ENCODE results near the gene EBP. TPM values are rescaled to one million over a fixed set of nuclear protein-coding genes. Genes with fewer than 3 reads are reported as not detected.

EBP gene
- total RNA-seq, 1 donor from 2014 or later, result 93.7 TPM

GRCh38 chrX:48491809-48492208 lies 29.8 kb upstream of the EBP start:
- DNase-seq (ENCODE audit: low read depth), result no peak
- no peak for TF ChIP-seq CTCF (conservative IDR thresholded peaks at IDR 0.05; ENCODE audit: low read depth, low read length)
- H3K4me3 ChIP-seq (ENCODE audit: low read depth, low read length), result no peak overlapping the region

GRCh38 chrX:48492293-48492910 lies 29.2 kb upstream of the EBP start:
- H3K4me3 ChIP-seq (ENCODE audit: low read depth, low read length), result no peak overlapping the region
- no peak for TF ChIP-seq CTCF (conservative IDR thresholded peaks at IDR 0.05; ENCODE audit: low read depth, low read length)
- no peak for DNase-seq (ENCODE audit: low read depth)

- TF ChIP-seq CTCF (conservative IDR thresholded peaks at IDR 0.05; ENCODE audit: low read depth, low read length), result peak; percentile 45
- no peak for DNase-seq (ENCODE audit: low read depth)
- no peak overlapping the region for H3K4me3 ChIP-seq (ENCODE audit: low read depth, low read length)
Measured at GRCh38 chrX:48493890-48494364, 27.7 kb upstream of the EBP start.

- H3K4me3 ChIP-seq (ENCODE audit: low read depth, low read length), result no peak overlapping the region
- no peak for TF ChIP-seq CTCF (conservative IDR thresholded peaks at IDR 0.05; ENCODE audit: low read depth, low read length)
- no peak for DNase-seq (ENCODE audit: low read depth)
Measured at GRCh38 chrX:48496660-48497059, 24.9 kb upstream of the EBP start.

GRCh38 chrX:48497871-48498270 lies 23.7 kb upstream of the EBP start:
- no peak for TF ChIP-seq CTCF (conservative IDR thresholded peaks at IDR 0.05; ENCODE audit: low read depth, low read length)
- H3K4me3 ChIP-seq (ENCODE audit: low read depth, low read length), result no peak overlapping the region
- DNase-seq (ENCODE audit: low read depth), result no peak

- H3K4me3 ChIP-seq (ENCODE audit: low read depth, low read length), result no peak overlapping the region
- DNase-seq (ENCODE audit: low read depth), result peak; percentile 63
- no peak for TF ChIP-seq CTCF (conservative IDR thresholded peaks at IDR 0.05; ENCODE audit: low read depth, low read length)
Measured at GRCh38 chrX:48498374-48498809, 23.2 kb upstream of the EBP start.

GRCh38 chrX:48504261-48504660 lies 17.3 kb upstream of the EBP start:
- no peak for TF ChIP-seq CTCF (conservative IDR thresholded peaks at IDR 0.05; ENCODE audit: low read depth, low read length)
- H3K4me3 ChIP-seq (ENCODE audit: low read depth, low read length), result no peak overlapping the region
- DNase-seq (ENCODE audit: low read depth), result no peak

Measured in epithelial cell of proximal tubule (primary cell).